ENCODE data around the gene SATB1.

DNA sequence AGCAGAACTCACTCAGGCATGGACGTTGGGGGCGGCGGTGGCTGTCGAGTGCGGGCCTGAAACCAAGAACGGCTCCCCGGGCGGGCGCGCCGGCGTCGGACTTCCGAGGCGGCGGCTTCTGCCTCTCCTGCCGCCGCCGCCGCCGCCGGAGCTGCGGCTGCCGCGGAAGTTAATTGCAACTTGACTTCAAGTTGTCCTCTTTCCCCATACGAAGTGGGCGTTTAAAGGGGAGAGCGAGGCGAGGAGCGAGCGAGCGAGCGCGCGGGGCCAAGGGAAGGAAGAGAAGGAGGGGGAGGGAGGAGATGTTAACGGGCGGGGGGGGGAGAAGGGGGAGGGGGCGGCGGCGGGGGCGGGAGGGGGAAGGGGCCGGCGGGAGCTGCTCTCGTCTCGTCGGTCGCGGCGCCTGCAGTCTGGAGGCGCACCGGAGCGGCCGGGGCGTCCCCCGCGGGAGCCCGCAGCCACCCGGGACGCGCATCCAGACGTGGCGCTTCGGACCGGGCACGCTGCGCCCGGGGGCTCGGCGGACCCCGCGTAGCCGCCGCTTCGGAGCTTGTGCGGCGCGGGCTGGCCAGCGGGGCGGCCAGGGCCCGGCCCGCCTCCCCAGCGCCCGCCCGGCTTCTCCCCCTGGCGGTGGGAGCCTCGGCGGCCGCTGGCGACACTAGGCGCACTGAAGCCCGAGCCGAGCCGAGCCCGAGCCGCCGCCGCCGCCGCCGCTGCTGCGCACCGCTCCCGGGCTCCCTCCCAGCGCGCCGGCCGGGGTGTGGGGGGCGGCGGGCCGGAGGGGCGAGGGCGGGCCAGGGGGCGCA lies 19.7 kb upstream of the SATB1 start:
- TF ChIP-seq, protein P1, sequence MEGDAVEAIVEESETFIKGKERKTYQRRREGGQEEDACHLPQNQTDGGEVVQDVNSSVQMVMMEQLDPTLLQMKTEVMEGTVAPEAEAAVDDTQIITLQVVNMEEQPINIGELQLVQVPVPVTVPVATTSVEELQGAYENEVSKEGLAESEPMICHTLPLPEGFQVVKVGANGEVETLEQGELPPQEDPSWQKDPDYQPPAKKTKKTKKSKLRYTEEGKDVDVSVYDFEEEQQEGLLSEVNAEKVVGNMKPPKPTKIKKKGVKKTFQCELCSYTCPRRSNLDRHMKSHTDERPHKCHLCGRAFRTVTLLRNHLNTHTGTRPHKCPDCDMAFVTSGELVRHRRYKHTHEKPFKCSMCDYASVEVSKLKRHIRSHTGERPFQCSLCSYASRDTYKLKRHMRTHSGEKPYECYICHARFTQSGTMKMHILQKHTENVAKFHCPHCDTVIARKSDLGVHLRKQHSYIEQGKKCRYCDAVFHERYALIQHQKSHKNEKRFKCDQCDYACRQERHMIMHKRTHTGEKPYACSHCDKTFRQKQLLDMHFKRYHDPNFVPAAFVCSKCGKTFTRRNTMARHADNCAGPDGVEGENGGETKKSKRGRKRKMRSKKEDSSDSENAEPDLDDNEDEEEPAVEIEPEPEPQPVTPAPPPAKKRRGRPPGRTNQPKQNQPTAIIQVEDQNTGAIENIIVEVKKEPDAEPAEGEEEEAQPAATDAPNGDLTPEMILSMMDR (IDR thresholded peaks at IDR 0.05), result peak in 3 of 4 experiments; percentile 61 to 78 (median 73)
- TF ChIP-seq POLR2A (IDR thresholded peaks at IDR 0.05), result no peak
